GM12892 (cell line): ENCODE measurements around the gene CXCR2.
A peak's percentile ranks its signal among the peaks of the same experiment; 100 is the strongest.
"Not testable (repeated sequence)": the region's sequence is repeated elsewhere in the genome, so short reads cannot be mapped to it uniquely, and the experiment has no call there.

Experiments
- DNase-seq: peaks from one replicate; pipeline ENCODE4 v3.0.0; 2011; ENCODE audit not compliant: insufficient read length
- FAIRE-seq: peaks from 2 replicates; lab custom pipeline; 2011; peaks lifted over from hg19 to GRCh38; lab: Jason Lieb, UNC
- POLR2A ChIP-seq: IDR thresholded peaks from 2 replicates; pipeline ENCODE4 v1.6.1; 2011; ENCODE audit warnings: low read depth, low read length, control low read depth
- POLR2AphosphoS5 ChIP-seq: IDR thresholded peaks from 2 replicates; pipeline ENCODE4 v1.6.1; 2011; ENCODE audit warnings: low read depth, low read length, control low read depth
- TAF1 ChIP-seq: IDR thresholded peaks from 2 replicates; pipeline ENCODE4 v1.6.1; 2011; ENCODE audit warnings: low read depth, mild to moderate bottlenecking, control low read depth, low read length, borderline replicate concordance

The CXCR2 gene

DNA sequence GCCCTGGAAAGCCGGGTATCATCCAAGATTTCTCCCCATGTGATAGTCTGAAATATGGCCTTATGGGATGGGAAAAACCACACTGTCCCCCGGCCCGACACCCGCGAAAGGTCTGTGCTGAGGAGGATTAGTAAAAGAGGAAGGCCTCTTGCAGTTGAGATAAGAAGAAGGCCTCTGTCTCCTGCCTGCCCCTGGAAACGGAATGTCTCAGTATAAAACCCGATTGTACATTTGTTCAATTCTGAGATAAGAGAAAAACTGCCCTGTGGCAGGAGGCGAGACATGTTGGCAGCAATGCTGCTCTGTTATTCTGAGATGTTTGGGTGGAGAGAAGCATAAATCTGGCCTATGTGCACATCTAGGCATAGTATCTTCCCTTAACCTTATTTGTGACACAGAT is 30.0 kb upstream of the CXCR2 start:
- FAIRE-seq: no peak

DNA sequence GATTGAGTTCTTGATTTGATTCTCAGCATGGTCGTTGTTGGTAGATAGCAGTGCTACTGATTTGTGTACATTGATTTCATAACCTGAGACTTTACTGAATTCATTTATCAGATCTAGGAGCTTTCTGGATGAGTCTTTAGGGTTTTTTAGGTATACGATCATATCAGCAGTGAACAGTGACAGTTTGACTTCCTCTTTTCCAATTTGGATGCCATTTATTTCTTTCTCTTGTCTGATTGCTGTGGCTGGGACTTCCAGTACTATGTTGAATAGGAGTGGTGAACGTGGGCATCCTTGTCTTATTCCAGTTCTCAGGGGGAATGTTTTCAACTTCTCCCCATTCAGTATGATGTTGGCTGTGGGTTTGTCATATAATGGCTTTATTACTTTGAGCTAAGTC is 27.9 kb upstream of the CXCR2 start:
- TF ChIP-seq TAF1 (no peak), POLR2A (no peak), POLR2AphosphoS5 (no peak)
- FAIRE-seq: peak; percentile 17
- no peak for DNase-seq

More for the DNA sequence above, 30.0 kb upstream of the CXCR2 start:
- DNase-seq: no peak
- TF ChIP-seq POLR2A (no peak), POLR2AphosphoS5 (no peak)

DNA sequence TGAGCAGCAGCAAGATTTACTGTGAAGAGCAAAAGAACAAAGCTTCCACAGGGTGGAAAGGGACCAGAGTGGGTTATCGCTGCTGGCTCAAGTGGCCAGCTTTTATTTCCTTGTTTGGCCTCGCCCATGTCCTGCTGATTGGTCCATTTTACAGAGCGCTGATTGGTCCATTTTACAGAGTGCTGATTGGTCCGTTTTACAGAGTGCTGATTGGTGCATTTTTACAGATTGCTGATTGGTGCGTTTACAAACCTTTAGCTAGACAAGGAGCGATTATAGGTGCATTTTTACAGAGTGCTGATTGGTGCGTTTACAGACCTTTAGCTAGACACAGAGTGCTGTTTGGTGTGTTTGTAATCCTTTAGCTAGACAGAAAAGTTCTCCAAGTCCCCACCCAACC is 17.0 kb upstream of the CXCR2 start:
- DNase-seq, FAIRE-seq: not testable (repeated sequence)

DNA sequence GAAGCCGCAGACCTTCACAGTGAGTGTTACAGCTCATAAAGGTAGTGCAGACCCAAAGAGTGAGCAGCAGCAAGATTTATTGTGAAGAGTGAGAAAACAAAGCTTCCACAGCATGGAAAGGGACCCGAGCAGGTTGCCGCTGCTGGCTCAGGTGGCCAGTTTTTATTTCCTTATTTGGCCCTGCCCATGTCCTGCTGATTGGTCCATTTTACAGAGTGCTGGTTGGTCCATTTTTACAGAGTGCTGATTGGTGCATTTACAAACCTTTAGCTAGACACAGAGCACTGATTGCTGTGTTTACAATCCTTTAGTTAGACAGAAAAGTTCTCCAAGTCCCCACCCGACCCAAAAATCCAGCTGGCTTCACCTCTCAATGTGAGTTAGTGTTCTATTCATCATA is 4.0 kb upstream of the CXCR2 start:
- not testable (repeated sequence) for FAIRE-seq, DNase-seq

DNA sequence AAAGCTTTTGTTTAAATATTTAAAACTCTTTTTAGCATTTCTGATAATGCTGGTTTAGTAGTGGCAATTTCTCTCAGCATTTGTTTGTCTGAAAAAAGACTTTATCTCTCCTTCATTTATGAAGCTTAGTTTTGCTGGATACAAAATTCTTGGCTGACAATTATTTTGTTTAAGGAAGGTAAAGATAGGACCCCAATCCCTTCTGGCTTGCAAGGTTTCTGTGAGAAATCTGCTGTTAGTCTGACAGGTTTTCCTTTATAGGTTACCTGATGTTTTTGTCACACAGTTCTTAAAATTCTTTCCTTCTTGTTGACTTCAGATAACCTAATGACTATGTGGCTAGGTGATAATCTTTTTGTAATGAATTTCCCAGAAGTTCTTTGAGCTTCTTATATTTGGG is 3.5 kb upstream of the CXCR2 start:
- not testable (repeated sequence) for DNase-seq, FAIRE-seq

DNA sequence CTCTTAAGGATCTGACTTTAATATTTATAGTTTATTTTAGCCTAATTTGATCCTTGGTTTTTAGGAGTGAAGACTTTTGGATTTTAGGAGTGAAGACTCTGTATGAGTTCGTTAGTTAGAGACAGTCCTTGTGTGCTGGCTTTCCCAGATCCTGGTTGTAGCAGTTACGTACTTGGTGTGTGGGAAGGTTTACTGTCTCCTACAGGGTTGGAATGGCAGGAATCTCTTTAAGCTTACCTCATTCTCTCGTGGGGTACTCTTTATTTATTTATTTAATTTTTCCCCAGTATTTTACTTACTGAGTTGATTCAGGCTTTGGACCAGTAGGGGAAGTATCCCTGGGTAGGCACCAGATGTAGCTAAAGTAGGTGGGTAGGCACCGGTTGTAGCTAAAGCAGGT is 1.8 kb upstream of the CXCR2 start:
- no peak for DNase-seq
- no peak for FAIRE-seq
- TF ChIP-seq POLR2AphosphoS5: no peak
- TF ChIP-seq TAF1: no peak
- TF ChIP-seq POLR2A: no peak

DNA sequence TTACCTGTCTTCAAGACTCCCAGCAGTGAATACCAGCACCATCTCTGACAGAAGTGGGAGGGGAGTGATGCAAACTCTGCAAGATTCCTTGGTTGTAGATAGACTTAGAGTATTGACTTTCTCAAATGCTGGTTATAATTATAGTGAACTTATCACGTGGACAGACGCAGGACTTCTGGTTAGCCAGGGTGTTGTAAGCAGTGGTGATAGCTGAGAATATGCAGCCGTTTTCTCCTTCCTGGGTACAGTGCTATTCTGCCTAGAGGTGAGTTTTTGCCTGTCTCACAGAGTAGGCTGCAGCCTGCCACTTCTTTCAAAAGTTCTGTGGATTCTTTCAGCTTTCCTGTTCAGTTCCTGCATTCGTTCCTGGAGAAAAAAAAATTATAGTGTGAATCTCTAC is 733 bp upstream of the CXCR2 start:
- TF ChIP-seq POLR2AphosphoS5: no peak
- TF ChIP-seq TAF1: no peak
- TF ChIP-seq POLR2A: no peak
- DNase-seq (no peak), FAIRE-seq (no peak)

DNA sequence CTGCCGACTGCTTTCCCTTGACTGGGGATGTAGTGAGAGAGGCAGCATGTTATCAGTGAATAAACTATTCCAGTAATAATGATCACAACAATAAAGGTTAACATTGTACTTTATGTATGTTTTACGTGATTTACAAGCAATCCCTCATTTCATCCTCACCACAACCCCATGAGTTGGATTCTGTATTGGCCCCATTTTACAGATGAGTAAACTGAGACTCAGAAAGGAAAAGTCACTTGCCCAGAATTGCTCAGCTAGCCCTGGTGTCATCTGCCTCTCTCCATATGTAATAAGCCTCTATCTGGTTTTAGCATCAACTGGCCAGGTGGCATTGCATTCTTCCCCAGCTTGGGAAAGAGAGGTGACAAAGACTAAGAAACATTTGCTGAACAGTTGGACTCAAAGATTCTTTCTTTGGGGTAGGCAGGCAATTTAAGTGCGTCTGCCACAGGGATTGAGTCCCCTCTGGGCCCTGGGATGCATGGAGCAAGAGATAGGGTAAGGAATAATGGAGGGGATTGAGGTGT is 2.2 kb downstream of the CXCR2 start:
- FAIRE-seq (no peak), DNase-seq (no peak)
- TF ChIP-seq POLR2A: no peak
- TF ChIP-seq TAF1: no peak
- no peak for TF ChIP-seq POLR2AphosphoS5

DNA sequence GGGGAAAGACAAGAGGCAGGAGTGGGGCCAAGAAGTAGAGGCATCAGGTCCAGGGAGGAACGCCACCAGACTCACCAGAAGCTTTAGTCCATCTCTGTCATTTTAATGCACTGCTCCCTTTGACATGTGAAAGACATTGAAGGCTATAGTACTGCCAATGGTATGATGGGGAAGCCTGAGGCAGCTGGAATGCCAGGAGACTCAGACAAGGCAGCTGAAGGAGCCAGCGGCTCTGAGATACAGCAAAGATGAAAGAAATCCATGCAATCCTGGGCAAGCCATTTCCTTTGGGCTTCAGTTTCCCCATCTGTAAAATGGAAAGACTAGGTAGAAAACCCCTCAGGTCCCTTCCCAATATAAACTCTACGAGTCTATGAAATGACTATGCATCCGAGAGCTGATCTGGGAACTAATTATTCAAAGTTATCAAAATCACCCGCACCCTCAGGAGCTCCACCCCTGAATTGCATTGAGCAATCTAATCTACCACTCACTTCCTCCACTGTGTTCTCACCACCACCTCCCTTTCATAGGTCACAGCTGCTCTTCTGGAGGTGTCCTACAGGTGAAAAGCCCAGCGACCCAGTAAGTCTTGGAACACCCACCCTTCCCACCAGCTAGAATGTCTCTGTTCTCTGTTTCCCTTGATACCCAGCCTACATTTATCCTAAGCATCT is 3.1 kb downstream of the CXCR2 start:
- no peak for TF ChIP-seq POLR2AphosphoS5
- no peak for TF ChIP-seq POLR2A
- TF ChIP-seq TAF1: no peak
- FAIRE-seq: no peak
- DNase-seq: no peak

DNA sequence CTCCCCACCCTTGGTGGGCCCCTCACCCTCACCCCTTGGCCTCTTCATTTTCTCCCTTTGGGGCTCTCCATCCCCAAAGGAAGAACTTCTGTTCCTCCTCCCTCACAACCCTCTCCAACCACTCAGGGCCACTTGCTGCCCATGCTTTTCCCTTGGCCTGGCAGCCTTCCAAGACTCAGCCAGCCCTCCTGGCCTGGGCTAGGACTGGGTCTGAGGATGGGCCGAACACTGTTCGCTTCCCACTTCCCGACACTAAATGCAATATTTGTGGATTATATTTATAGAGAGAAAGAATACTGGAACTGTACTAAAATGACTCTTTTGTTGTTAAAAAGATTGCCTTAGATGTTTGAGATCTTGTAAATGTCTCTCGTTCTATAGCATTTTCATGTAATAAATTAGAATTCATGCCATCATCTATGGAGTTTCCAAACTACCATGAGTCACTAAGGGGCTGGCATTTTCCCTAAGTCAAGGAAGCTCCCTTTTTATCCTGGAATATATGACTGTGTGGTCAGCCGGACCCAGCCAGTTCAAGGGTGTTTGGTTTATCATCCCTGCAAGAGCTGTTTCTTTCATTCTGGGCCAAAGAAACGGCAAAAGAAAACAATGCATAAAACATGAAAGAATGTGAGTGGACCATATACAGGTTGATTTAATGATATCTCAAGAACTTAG is 3.8 kb downstream of the CXCR2 start:
- FAIRE-seq (no peak), DNase-seq (no peak)
- TF ChIP-seq POLR2A: no peak
- TF ChIP-seq TAF1: no peak
- no peak for TF ChIP-seq POLR2AphosphoS5

DNA sequence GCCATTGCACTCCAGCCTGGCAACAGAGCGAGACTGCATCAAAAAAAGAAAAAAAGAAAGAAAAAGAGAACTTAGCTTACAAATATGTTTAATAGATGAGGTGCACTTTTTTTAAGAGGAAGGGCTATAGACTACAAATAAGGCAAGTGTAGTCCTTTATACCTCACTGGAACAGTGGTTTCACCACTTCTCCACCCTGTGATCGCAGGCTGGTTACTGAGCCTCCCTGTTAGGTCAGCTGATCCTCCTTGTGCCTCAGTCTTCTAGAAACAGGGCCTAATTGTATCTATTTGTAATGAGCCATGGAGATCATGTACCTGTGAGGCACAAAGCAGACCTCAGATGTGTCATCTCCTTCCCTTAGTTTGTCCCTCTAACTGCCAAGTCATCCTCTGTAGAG is 4.5 kb downstream of the CXCR2 start:
- DNase-seq (no peak), FAIRE-seq (no peak)
- TF ChIP-seq POLR2AphosphoS5 (no peak), POLR2A (no peak), TAF1 (no peak)

DNA sequence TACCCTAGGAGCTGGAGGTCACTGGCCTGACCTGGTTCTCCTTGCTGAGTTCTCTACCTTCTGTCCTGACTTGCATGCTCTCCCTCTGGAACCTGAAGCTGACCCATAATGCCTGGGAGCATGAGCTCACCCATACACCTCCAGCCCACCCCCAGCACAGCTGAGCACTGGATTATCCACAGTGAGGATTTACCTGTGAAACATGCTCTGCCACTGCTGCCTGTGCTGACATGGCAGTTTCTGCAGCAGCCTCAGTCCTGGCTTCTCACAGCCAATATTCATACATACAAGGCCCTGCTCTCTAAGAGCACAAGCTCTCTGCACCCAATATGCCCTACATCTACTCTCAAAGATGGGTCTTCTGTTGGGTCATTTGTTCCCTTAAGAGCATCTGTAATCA is 5.0 kb downstream of the CXCR2 start:
- no peak for TF ChIP-seq POLR2AphosphoS5
- FAIRE-seq: no peak

DNA sequence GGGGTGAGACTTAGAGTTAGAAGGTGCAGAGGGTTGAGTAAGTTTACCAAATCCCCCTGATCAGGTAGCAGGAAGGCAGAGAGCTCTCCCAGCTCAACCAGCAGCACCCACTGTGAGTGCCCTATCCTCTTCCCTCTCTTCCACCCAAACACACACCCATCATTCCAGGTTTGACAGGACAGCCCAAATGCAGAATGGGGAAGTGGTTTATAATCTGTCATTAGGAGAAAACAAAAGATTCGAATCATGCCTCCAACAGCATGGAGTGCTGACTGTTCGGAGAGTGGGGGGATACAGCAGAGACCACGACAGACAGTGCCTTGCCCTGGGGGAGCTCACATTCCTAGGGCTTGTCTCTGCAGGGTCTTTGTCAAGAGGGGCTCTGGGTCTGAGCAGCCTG is 11.7 kb downstream of the CXCR2 start:
- DNase-seq (no peak), FAIRE-seq (no peak)
- TF ChIP-seq TAF1: no peak
- no peak for TF ChIP-seq POLR2AphosphoS5
- TF ChIP-seq POLR2A: no peak

More for the DNA sequence above, 5.0 kb downstream of the CXCR2 start:
- DNase-seq: no peak
